Sigmoid colon (tissue), 3 donors: ENCODE data around the gene MPP3.

Experiments used
- POLR2A ChIP-seq, 2 donors: fragments of 450-650 bp; IDR thresholded peaks; one replicate each; pipeline ENCODE4 v1.6.1; 2016; ENCODE audit warnings: antibody characterized with exemption in 2 of 2, mild to moderate bottlenecking in 2 of 2, moderate library complexity in 2 of 2
- TF ChIP-seq, protein P1 (sequence below), 4 experiments: fragments of 450-650 bp in 3 of 4; fragments of 200-600 bp in 1 of 4; IDR thresholded peaks; one replicate each; pipeline ENCODE4 v1.5.1; 2016 to 2019; ENCODE audit warnings: antibody characterized with exemption in 4 of 4, mild to moderate bottlenecking in 3 of 4, moderate library complexity in 2 of 4

DNA sequence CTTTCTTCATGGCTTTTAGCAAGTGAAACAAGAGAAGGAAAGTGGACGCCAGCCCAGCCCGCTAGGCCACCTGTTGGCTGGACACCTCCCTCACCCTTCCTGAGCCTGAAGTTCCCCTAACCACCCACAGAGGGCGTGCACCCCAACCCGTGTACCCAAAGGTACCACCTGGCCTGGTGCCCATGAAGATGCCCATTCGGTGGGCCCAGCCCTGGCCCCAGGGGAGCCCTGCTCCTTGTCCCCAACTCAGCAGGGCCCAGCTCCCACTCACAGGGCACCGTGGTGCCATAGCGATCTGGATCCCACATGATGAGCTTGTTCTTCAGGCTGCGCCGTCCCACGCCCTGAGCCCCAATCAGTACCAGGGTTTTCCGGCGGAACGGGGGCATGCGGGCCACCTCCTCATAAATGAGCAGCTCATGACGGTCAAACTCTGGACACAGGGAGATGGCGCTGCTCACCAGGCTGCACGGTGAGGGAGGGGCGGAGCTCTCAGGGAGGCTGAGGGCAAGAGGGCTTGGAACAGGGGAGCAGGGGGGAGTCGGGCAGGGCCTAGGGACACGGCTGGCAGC, 47.6 kb upstream of the MPP3 start:
- TF ChIP-seq, protein P1, sequence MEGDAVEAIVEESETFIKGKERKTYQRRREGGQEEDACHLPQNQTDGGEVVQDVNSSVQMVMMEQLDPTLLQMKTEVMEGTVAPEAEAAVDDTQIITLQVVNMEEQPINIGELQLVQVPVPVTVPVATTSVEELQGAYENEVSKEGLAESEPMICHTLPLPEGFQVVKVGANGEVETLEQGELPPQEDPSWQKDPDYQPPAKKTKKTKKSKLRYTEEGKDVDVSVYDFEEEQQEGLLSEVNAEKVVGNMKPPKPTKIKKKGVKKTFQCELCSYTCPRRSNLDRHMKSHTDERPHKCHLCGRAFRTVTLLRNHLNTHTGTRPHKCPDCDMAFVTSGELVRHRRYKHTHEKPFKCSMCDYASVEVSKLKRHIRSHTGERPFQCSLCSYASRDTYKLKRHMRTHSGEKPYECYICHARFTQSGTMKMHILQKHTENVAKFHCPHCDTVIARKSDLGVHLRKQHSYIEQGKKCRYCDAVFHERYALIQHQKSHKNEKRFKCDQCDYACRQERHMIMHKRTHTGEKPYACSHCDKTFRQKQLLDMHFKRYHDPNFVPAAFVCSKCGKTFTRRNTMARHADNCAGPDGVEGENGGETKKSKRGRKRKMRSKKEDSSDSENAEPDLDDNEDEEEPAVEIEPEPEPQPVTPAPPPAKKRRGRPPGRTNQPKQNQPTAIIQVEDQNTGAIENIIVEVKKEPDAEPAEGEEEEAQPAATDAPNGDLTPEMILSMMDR (IDR thresholded peaks at IDR 0.05): peak in 3 of 4 experiments; percentile 51 to 59 (median 54)
- no peak for TF ChIP-seq POLR2A (IDR thresholded peaks at IDR 0.05)
